Stimulated activated CD8-positive, alpha-beta memory T cell treated with anti-CD3 and anti-CD28 coated beads, Interleukin-7, amount 100 ng/mL, for 4 hours (primary cell): Measurements from ENCODE around the gene ITIH1.

Experiments used
- DNase-seq, 2 donors: peaks; one replicate each; pipeline ENCODE4 v3.0.0-alpha.2; 2020; ENCODE audit warnings: low read depth in 2 of 2

The ITIH1 gene

DNA sequence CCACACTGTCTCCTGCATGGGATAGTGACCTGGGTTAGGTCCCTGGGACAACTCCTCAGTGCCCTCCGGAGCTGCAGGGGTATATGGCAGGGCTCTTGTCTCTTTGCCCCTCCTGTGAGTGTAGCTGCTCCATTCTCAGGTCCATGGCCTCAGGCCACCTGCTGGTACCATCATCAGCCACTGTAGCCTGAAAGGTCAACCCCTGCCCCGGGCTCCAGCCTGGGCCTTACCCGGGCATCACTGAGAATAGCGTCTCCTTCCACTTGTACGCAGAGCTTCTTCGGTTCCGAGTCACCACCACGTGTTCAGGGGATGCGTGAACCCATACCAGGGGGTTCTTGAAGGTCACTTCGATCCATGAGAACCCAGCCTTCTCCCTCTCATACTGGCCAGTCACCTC lies 39.3 kb downstream of the ITIH1 start:
- DNase-seq = no peak

DNA sequence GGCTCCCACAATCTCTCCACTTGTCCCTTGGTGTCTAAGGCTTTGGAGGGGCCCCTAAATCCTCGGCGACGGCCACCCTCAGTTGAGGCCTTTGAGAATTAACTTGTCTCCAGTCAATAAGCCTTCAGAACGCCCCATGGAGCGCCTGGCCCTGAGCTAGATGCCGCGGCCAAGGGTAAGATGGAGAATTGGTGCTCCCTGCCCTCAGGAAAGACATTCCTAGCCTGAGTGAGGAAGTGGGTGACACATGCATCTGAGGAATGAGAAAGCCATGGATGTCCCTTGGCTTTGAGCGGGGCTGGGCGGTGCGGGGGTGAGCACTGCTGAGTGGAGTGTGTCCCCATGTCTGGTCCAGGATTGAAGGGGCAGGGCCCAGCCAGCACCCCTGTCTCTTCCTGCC lies 39.8 kb downstream of the ITIH1 start:
- no peak for DNase-seq

DNA sequence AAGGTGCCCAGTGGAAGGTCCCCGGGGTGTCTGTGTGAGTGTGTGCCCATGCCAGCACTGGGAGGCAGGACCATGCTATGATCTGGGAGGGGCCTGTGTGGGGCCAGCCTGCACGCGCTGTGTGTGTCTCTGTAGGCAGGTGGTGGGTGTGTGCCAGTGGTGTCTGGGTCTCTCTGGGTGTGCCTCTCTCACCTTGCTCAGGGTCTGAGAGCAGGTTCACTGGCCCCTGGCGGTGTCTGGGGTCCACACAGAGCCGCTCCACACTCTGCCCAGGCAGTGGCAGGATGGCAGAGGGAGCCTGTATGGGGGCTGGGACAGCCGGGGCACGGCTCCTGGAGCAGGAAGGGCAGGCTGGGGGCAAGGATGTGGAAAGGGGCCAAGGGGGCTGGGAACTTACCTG lies 40.5 kb downstream of the ITIH1 start:
- no peak for DNase-seq

DNA sequence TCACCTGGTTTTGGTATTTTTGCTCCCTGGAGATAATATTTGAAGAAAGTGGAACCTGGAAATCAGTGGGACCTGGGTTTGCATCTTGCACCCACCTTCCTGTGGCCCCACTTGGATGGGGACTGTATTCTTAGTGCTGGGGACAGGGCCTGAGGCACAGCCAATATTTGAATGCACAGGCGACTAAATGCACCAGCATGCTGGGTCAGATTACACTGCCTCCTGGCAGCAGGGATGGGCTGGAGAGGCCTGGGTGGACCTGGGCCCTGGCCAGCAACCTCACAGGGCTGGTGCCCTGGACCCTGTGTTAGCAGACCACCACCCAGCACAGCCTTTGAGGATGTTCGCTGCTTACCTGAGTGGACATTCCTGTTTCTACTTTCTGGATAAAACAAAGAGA lies 42.5 kb downstream of the ITIH1 start:
- no peak for DNase-seq

DNA sequence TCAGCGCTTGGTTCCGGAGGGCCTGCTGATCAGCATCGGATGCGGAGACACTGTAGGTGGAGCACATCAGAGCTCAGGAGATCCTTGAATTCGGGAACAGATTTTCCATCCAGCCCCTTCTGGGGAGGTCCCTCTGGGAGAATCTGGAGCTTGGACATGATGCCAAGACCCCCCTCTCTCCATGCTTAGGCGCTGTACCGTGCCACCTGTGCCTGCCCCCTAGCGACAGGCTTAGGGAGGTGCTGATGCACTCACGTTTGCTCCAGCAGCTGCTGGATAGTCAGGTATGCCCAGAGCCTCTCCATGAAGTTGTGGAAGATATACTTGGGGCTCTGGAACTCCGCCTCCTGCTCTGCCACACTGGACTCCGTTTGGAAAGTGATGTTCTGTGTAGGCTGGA lies 43.3 kb downstream of the ITIH1 start:
- DNase-seq = no peak

DNA sequence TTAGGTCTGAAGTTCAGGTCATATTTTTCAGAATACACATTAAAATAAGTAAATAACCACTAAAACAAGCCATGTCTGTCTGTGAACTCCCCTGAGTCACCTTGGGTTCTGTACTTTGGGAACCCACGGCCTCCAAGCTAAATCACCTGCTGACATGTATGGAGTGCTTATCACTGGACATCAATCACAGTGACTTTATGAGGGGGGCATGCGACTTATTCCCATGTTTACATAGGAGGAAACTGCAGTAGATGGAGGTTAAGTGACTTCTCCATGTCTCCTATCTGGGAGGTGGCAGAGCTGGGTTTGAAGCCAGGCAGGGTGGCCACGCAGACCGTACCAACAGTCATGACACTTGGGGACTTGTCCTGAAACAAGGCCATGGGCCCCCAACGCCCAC lies 45.0 kb downstream of the ITIH1 start:
- no peak for DNase-seq

DNA sequence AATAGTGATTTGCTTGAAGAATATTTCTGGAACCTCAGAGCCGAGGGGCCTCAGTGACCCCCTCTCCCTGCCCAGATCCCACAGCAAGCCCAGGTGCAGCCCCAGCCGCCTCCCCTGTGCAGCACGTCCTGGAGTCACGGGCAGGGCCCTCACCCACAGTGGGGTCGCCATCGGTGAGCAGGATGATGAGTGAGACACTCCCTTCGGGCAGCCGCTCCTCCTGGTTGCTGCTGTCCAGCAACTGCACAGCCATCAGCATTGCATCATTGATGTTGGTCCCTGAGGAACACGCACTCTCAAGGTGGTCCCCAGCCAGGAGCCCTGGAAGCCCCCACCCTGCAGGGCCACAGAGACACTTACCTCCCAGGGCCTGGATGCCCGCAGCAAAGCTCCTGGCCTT lies 46.6 kb downstream of the ITIH1 start:
- no peak for DNase-seq

DNA sequence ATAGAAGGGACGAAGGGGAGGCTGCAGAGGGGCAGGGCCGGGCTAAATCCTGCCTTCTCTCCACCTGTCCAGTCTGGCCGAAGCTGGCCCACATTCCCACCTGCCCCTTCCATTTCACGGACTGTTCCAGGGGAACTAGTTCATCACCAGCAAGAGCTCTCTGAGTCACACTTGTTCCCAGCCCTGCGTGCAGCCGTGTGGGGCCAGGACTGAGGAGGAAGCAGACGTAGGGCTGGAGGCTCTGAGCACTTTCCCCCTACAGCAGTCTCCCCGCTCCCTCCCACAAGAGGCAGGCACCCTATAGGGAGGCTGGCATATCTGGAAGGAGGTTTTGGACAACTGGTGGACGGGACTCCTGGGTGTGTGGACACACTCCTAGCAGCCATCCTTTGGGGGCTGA lies 50.0 kb downstream of the ITIH1 start:
- no peak for DNase-seq

DNA sequence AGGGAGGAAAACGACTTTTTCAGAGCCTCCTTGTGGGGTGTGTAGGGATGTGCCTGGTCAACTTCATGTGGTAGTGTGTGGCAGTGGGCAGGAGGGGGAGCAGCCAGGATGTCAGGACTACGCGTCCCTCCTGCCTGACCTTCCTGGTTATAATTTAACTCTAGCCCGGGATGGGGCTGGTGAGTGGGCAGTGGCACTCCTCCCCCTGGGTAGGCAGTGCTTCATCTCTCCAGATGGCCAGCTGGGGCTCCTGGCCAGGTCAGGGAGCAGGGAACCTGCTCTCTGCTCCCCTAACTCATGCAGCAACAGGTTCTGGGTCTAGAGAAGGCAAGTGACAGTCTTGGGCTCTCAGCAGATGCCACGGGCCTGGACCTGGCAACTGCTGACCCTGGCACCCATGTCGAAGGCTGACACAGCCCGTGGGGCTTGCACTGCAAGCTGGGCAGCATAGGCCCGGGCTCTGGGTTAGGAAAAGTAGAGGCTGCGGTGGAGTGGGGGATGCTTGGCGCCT lies 50.5 kb downstream of the ITIH1 start:
- no peak for DNase-seq

DNA sequence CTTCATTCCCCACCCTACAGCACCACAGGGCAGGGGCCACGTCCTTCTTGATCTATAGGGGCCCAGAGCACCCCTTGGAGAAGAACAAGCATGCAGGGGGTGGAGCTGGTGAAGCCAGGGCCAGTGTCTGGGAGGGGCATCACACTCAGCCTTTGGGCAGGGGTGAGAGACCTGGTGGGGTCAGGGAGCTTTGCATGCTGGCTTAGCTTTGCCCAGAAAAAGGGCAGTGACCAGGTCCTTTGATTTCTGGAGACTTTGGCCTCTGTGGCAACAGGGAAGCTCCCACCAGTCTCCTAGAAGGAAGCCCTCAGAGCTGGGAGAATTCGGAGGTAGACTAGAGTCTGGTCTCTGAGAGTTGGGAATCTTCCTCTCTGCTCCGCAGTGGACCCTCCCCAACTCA lies 52.1 kb downstream of the ITIH1 start:
- no peak for DNase-seq

DNA sequence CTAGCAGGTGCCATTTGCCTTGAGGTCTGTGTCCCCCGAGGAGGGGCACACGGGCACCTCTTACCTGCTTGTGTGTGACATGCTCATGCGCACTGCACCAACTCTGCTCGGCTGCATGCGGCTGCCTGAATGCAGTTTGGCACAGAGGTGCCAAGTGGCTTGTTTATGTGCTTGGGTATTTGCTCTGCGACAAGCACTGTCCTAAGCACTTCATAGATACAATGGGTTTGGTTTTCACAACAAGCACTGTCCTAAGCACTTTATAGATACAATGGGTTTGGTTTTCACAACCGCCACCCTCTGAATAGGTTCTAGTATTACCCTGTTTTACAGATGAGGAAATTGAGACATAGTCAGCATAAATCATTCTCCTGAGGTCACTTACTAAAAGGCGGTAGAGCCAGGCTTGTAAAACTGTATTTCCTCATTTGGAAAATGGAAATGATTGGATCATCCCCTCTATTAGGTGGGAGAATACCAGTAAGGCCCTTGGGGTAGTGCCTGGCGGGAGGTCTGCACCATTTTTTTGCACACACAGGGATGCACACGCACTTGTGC lies 52.6 kb downstream of the ITIH1 start:
- DNase-seq = no peak

DNA sequence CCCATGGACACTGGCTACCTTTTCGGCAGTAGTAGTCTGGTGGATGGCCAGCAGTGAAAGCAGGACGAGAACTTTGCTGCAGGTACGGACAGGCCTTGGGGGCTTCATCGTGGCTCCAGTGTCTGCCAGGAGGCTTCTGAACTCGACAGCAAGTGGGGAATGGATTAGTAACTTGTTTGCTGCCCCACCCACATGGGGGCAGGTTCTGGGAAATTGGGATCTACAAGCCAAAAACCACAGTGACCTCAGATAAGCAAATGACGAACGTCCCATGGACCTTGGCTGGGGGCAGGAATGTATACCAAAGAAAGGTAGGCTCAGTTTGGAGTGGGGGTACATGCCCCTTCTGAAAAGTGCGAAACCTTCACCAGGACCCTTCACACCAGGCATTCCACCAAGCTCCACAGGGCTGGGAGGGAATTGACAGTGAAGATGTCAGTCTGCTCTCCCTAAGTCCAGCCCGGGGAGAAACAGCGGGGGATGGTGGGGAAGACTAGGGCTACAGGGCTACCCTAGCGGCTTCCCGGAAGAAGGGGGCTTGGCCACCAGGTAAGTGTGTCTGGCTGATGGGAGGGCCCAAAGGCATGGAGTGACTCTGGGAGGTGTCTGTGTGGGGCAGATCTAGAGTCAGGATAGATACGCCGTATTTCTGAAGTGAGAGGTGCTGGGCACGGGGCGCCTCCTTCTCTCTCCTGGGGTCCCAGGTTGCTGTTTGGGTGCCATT lies 53.3 kb downstream of the ITIH1 start, which contains the start of gene ITIH4:
ITIH4 (minus strand) TSS at position 138 of the 724 bp plus-strand sequence; CDS start at position 108, 30 bp downstream.
- no peak for DNase-seq

DNA sequence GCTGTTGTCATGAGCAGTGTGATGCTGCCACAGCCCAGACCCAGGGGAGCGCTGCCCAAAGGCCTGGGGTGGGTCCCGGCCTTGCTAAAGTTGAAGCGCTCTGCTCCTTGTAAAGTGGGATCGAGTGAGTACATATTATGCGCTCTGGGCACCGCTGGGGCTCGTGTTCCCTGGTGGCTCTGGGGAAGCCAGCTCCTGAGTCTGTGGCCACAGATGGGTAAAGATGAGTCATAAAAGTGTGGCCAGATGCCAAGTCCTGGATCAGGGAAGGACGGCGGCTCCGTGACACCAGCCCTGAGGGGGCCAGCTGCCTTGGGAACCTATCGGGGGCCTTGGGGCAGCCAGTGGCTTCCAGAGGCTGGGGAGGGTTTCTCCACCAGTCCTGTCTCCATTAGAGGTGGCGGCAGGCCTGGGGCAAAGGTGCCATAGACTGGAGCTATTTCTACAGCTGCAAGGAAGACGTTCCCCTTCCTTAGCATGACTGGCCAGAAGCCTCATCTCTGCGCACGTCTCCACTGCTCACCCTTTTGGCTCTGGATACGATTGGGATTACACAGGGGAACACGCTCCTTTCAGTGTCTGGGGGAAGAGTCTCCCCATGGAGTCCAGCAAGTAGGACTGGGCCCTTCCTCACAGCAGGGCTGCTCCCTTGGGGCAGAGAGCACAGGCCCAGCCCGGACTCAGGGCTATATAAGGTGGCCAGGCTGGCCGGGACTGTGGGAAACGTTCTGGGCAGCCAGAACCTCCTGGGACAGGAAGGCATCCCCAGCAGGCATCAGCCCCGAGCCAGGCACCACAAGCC lies 54.3 kb downstream of the ITIH1 start:
- no peak for DNase-seq

DNA sequence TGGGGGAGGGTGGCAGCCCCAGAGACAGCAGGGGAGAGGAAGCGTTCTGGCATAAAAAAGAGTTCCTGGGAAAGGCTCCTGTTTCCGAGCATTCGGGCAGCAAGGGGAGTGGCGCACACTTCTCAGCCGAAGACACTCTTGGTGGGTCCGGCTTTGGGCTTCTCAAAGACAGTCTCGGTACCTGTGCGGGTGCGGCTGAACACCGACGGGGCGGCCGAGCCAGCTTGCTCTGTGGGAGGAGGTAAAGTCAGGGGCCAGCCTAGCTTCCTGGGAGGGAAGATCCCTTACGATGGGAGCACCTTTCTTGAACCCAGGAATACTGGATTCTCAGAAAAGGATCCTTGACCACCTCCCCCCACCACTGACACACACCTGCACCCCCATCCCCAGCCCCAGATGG lies 55.8 kb downstream of the ITIH1 start:
- no peak for DNase-seq

DNA sequence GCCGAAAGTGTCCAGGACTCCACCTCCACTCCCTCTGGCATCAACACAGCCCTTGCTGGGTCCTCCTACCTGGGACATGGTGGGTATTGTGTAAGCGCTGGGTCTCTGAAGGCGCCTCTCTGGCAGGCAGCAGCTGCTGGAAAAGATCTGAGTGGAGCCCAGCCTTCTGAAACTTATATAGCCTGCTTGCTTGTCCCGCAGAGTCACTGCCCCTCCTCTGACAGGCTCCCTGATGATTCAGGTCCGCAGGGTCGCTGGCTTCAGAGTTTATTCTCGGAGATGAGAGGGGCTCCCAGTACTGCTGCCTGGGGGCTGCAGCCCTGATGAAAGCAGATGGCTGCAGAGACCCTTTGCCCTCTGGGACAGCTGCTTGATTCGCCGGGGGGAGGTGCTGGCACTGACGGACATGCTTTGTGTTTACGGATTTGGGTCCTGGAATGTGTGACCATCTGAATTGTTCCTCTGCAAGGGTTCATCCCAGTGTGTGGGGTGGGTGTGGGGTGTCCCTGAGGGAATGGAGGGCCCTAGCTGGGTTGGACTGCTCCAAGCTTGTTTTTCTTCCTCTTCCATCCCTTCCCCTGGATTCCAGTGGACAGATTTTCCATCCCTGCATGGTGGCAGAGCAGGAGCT lies 57.6 kb downstream of the ITIH1 start, which contains the start of gene MUSTN1:
MUSTN1 (minus strand) TSS at position 149 of the 631 bp plus-strand sequence; CDS start at position 78, 71 bp downstream.
- DNase-seq = no peak

DNA sequence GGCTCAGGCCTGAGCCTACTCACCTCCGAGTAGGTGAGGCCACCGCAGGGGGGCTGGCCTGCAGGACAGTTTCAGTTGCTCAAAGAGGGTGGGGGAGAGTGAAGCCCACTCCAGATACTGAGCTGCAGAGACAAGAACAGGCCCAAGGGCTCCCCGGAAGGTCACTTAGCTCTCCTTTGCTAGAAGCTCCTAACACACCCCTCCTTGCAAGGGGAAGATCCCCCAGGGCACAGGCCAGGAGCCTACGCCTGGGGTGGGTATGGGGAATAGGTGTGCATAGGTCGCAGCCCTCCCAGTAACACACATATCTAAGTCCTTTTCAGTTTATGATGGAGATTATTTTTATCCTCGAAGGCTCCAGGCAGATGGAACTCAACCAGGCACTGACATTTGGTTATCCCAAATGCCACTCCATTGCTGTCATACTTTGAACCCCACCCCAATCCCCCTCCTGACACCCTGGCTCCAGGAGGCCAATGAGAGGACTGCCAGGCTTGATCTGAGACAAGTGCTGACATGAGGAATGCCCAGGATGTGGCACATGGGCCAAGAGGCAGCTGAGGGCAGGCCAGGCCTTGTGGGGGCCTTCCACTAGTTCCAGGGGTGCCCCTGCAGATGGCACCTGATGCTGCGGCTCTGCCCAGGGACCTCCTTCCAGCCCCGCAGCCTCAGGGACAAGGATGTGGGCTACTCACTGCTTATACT lies 58.5 kb downstream of the ITIH1 start:
- DNase-seq = no peak

DNA sequence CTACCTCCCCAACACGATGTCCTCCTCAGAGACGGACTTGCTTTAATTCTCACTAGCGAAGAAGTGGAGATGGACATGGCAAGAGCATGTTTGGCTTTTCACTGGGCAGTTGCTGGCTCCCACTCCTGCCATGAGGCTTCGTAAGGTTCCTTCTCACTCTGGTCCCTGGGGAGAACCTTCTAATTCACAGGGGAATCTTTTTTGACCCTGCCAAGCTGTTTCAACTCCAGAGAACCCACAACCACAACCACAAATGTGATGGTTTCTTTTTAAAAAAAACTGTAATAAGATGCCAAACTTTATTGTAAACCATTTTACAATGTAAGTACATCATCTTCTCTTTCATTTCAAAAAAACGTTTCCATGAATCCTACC lies 59.1 kb downstream of the ITIH1 start:
- DNase-seq = no peak

DNA sequence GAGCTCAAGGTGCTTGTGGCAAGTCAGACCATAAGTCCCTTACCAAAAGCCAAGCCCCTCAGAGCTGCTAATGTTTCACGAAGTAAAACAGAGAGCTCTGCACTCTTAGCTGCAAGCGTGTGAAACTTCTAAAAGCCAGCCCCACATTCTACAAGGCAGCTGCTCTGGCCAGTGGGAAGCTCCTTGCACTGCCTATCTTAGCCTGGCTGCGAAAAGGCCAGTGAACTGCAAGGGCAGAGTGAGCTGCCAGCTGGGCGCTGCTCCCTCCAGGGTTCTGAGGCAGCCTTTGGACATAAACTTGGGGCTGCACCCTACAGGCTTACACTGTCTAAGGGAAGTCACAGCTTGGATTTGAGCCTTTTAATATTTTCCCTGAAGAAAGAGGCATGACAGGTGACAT lies 59.6 kb downstream of the ITIH1 start:
- no peak for DNase-seq

DNA sequence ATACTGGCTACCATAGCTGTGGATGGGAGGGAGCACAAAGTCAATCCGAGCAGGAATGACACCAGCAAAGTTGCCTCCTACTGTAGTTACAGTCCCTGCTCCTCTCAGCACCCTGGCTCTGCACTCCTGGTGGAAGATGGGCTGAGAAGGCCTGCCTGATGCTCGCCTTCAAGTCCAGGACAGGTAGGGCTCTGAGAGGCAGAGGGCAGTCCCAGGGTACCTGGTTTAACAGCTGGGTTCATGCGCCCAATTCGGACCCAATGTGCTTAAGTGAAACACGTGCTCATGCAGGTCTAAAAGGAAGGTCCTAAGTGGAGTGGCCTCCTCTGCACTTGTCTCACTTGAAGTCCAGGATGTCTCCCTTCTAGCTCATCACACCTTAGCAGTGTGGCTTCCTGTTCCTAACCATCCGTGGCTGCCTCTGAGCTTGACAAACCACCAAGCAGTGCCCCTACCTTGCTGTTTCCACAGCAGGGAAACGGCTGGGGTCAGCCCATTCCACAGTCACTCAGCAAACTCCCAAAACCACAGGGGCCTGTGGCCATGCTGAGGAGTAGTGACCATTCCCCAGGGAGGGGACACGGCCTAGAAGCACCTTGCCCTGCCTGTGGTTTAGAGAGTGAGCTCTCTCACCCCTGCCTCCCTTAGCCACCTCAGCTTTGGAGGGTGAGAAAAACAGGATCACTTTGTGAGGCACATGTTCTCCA lies 61.3 kb downstream of the ITIH1 start:
- DNase-seq = no peak

DNA sequence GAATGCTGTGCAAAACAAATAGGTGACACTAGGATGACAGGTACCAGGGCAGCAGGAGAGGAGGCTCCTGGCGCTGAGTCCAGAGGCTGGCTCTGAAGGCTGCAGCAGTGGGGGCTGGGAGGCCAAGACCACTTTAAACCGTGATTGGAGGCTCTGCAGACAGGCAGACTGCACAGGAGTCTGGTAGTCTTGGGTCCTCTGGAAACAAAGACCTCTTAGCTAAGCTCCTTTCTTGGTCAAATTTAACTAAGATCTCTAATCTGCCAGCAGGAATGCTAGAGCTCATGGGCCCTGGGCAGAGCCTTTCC lies 61.8 kb downstream of the ITIH1 start:
- DNase-seq = no peak

DNA sequence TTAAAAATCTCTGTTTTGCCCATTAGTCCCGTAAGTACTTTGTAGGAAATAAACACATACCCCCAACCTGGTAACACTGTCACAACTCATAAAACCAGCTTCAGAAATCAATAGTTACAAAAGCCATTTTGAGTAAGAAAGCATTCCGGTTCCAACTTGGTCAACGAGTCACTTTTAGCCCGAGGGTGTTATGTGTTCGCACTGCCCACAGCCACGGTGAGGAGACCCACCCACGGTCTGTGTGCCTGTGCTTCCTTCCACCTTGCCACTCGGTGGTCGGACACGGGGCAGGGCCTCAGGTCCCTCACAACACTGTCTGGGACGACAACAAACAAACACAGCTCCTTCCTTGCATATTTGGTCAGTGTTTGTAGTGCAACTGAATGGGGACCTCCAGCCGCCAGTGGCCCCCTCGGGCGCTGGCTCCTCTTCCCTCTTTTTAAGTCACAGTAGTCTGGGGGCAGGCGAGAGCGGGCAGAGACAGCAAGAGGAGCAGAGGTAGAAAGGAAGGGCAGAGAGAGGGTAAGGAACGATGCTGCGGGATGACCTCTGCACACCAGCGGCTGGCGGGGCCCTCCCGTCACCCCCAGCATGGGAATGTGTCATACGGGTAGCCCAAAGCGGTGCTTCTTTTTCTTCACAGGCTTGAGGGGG lies 62.6 kb downstream of the ITIH1 start:
- DNase-seq = no peak
